Heart right ventricle (tissue), 16 donors: ENCODE measurements around the gene SYNE1. TPM values are rescaled to one million over a fixed set of nuclear protein-coding genes. Genes with fewer than 3 reads are reported as not detected.

Experiments used
- ATAC-seq, 8 donors: fragments of 200-7000 bp; cut with Tn5 transposase; one replicate each; pipeline ENCODE4 v1.9.1; 2020; ENCODE audit warnings: mild to moderate bottlenecking in 8 of 8, moderate library complexity in 8 of 8, moderate number of reproducible peaks in 1 of 8
- DNase-seq, 2 donors: peaks; one replicate each; pipeline ENCODE4 v3.0.0-alpha.2; 2020
- H3K27ac ChIP-seq, 10 donors: fragments of 200-600 bp; sonication (generic) in 2 of 10; one replicate each; pipeline versions ENCODE4 v1.5.0 to v1.8.0; 2020 to 2022; ENCODE audit warnings: mild to moderate bottlenecking in 3 of 10
- H3K27me3 ChIP-seq, 7 donors: fragments of 200-600 bp; one replicate each; pipeline ENCODE4 v1.8.0; 2021 to 2022; ENCODE audit warnings: mild to moderate bottlenecking in 2 of 7
- H3K36me3 ChIP-seq, 9 donors: fragments of 200-600 bp; sonication (generic) in 1 of 9; one replicate each; pipeline versions ENCODE4 v1.5.0 to v1.8.0; 2020 to 2022; ENCODE audit warnings: mild to moderate bottlenecking in 2 of 9
- H3K4me1 ChIP-seq, 9 donors: fragments of 200-600 bp; sonication (generic) in 1 of 9; one replicate each; pipeline versions ENCODE4 v1.5.0 to v1.8.0; 2020 to 2022; ENCODE audit warnings: mild to moderate bottlenecking in 4 of 9
- H3K4me3 ChIP-seq, 10 donors: fragments of 200-600 bp; sonication (generic) in 2 of 10; one replicate each; pipeline versions ENCODE4 v1.5.0 to v1.8.0; 2020 to 2022; ENCODE audit warnings: mild to moderate bottlenecking in 7 of 10, moderate library complexity in 2 of 10
- H3K9me3 ChIP-seq, 11 donors: fragments of 200-600 bp in 10 of 11; sonication (generic) in 2 of 11; one replicate each; pipeline versions ENCODE4 v1.5.0 to v1.8.0; 2013 to 2022; ENCODE audit warnings: mild to moderate bottlenecking in 2 of 11, control low read depth in 1 of 11, moderate library complexity in 1 of 11
- CTCF ChIP-seq, 9 donors: fragments of 200-600 bp; sonication (generic) in 2 of 9; IDR thresholded peaks; one replicate each; pipeline versions ENCODE4 v1.5.0 to v1.8.0; 2021 to 2022; ENCODE audit warnings: antibody characterized with exemption in 9 of 9, mild to moderate bottlenecking in 5 of 9, moderate library complexity in 1 of 9
- WGBS, 2 donors: extraction: QIAGEN DNeasy Blood & Tissue Kit; methylation state at CpG; one replicate each; pipeline ENCODE4 v1.1.7; 2013; ENCODE audit warnings: inconsistent platforms in 1 of 2; 5-methylcytosine and 5-hydroxymethylcytosine counted together
- intact Hi-C, 10 donors: fragments of 100-400 bp; cut with DNase I; formaldehyde crosslinking; loops; one replicate each; pipeline versions ENCODE4 v1.11.1 to v1.14.2; 2022
- polyA plus RNA-seq, 2 donors: library from polyadenylated mRNA; stranded (reverse); fragments of 200-250 nt; gene quantifications; one replicate each; pipeline ENCODE4 v1.2.3, GENCODE V29; 2013
- total RNA-seq, 10 donors: library from RNA; stranded (reverse); fragmentation: NEBNext Ultra II Directional in 3 of 10; extraction: Animal tissue kit (Norgen Biotek cat#: 25700) in 3 of 10; gene quantifications; one replicate each; pipeline versions ENCODE4 v1.2.1 to v1.2.4, GENCODE V29; 2021 to 2023
- donor health status: Arrhythmogenic right ventricular cardiomyopathy.
- donor health status: ischemic (EF 13 %, LVEDD 7.1; RV severe dilation, severe dysfunction).
- donor health status: healthy with polysubstance abuse.
- donor health status: DM: no; HTN: yes; CAD: no.
- donor health status: DM: no; HTN: no; CAD: no.
- donor health status: ischemic (EF 25% LVEDD 6.9; RV normal size, moderate dysfunction).
- donor health status: ischemic (EF 25% LVEDD 5.7; RV mildly dilated, moderate dysfunction).
- donor health status: healthy.
- donor health status: DM: yes; HTN: yes; CAD: no.
- donor health status: Ischemic cardiomyopathy.
- donor health status: ischemic (EF 35%, LVEDD 5.7; RV mildly dilated, moderate dysfunction).
- donor health status: nonischemic (EF 11% LVEDD 7.7; RV severe dilation, severe dysfunction).
- donor health status: DM: yes; HTN: yes; CAD: no.
- donor health status: PGD.
- donor health status: ischemic (EF 29% LVEDD 5.4; RV normal size, mild dysfunction).
- donor health status: nonischemic (EF 23%, LVEDD 6.1; RV moderate dilation, normal function).

Gene SYNE1
- total and polyA plus RNA-seq, 12 donors, result 18.9 to 176 (median 126) TPM

GRCh38 chr6:152472325-152472724 is 164.8 kb downstream of the SYNE1 start:
- WGBS, 2 donors, result 84 to 89% methylated on average over 7 of the region's 7 CpGs
- ATAC-seq (no peak), DNase-seq (no peak)
- no peaks in the 10 kb centered on the region for H3K27me3 ChIP-seq
- H3K36me3 ChIP-seq, result peaks cover 0 to 39% (median 3%) of the 10 kb centered on the region in 9 donors
- no peak overlapping the region for H3K4me3 ChIP-seq
- H3K4me1 ChIP-seq, result no peaks in the 10 kb centered on the region
- H3K9me3 ChIP-seq, result peaks cover 0 to 12% (median 0%) of the 10 kb centered on the region in 11 donors
- intact Hi-C loops, result no loop called here
- TF ChIP-seq CTCF (IDR thresholded peaks at IDR 0.05), result no peak
- H3K27ac ChIP-seq, result no peak overlapping the region

DNA sequence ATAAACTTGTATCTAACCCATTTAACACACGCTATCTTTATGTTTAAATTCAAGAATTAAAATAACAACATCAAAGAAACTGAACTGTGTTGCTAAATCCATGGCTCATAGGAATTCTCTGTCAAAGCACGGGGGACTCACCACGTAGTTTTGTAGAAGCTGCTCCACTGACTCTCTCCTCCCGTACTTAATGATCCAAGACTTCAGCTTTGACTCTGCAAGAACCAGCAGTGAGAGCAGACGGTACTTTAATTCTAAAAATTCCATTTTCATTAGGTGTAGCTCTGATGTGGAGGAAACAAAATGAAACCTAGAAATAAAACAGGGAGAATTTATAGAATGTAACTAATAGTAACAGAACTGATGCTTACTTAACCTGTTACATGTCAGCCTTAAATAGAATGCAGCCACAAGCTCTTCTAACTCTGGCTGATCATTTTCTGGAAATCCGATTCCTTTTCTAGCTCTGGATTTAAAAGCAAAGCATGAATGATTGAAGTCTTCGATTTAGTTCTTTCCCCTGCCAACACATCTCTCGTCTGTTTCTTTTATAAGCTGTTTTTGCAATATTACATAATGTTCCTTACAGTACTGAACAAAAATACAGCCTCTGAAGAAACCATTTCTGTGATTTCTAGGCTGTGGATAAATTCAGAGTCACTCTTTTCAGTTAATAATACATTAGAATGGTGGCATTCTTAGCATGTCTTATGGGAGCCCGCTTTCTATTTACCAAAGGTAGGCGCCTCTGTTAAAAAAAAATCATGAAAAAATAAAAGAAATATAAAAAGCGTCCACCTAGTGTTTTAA is 165.5 kb downstream of the SYNE1 start:
- Histone ChIP-seq H3K4me1 (no peaks in the 10 kb centered on the region), H3K36me3 (peaks cover 0 to 39% (median 3%) of the 10 kb centered on the region in 9 donors), H3K4me3 (peak overlapping the region in 1 of 10 donors; percentile 13), H3K9me3 (peaks cover 0 to 12% (median 0%) of the 10 kb centered on the region in 11 donors), H3K27ac (no peak overlapping the region), H3K27me3 (no peaks in the 10 kb centered on the region)
- no peak for DNase-seq
- intact Hi-C loops, result no loop called here
- no peak for ATAC-seq
- TF ChIP-seq CTCF (IDR thresholded peaks at IDR 0.05), result no peak
- WGBS, 2 donors, result 82 to 83% methylated on average over 11 of the region's 11 CpGs

GRCh38 chr6:152463164-152463563 is 174.0 kb downstream of the SYNE1 start:
- no peak for TF ChIP-seq CTCF (IDR thresholded peaks at IDR 0.05)
- Histone ChIP-seq H3K27ac (no peak overlapping the region), H3K4me3 (peak overlapping the region in 3 of 10 donors; percentile 6 to 23 (median 17)), H3K4me1 (peaks cover 0 to 12% (median 0%) of the 10 kb centered on the region in 9 donors), H3K27me3 (no peaks in the 10 kb centered on the region), H3K9me3 (no peaks in the 10 kb centered on the region), H3K36me3 (peaks cover 0 to 26% (median 0%) of the 10 kb centered on the region in 9 donors)
- DNase-seq (no peak), ATAC-seq (no peak)
- intact Hi-C loops, result no loop called here
- WGBS, 2 donors, result 74% methylated on average over 7 of the region's 7 CpGs

GRCh38 chr6:152462716-152463115 is 174.4 kb downstream of the SYNE1 start:
- DNase-seq (no peak), ATAC-seq (no peak)
- intact Hi-C loops, result no loop called here
- H3K36me3 ChIP-seq, result peaks cover 0 to 31% (median 0%) of the 10 kb centered on the region in 9 donors
- H3K27ac ChIP-seq, result no peak overlapping the region
- peak overlapping the region in 3 of 10 donors; percentile 6 to 23 (median 17) for H3K4me3 ChIP-seq
- 61 to 77% methylated on average over 6 of the region's 6 CpGs for WGBS, 2 donors
- H3K9me3 ChIP-seq, result no peaks in the 10 kb centered on the region
- H3K27me3 ChIP-seq, result no peaks in the 10 kb centered on the region
- H3K4me1 ChIP-seq, result peaks cover 0 to 12% (median 0%) of the 10 kb centered on the region in 9 donors
- TF ChIP-seq CTCF (IDR thresholded peaks at IDR 0.05), result no peak
